Ovary (tissue), 3 donors: ENCODE data around the gene CTCF.

Experiments
- CTCF ChIP-seq, 3 donors: fragments of 450-650 bp in 2 of 3; fragments of 200-600 bp in 1 of 3; IDR thresholded peaks; one replicate each; pipeline versions ENCODE4 v1.5.1 to v1.8.0; 2016 to 2022; ENCODE audit warnings: antibody characterized with exemption in 3 of 3, mild to moderate bottlenecking in 1 of 3
- POLR2A ChIP-seq: fragments of 450-650 bp; IDR thresholded peaks from one replicate; pipeline ENCODE4 v1.6.1; 2017; ENCODE audit warnings: antibody characterized with exemption, mild to moderate bottlenecking, moderate library complexity
- donor health status: DM: no; HTN: no; CAD: no.

DNA sequence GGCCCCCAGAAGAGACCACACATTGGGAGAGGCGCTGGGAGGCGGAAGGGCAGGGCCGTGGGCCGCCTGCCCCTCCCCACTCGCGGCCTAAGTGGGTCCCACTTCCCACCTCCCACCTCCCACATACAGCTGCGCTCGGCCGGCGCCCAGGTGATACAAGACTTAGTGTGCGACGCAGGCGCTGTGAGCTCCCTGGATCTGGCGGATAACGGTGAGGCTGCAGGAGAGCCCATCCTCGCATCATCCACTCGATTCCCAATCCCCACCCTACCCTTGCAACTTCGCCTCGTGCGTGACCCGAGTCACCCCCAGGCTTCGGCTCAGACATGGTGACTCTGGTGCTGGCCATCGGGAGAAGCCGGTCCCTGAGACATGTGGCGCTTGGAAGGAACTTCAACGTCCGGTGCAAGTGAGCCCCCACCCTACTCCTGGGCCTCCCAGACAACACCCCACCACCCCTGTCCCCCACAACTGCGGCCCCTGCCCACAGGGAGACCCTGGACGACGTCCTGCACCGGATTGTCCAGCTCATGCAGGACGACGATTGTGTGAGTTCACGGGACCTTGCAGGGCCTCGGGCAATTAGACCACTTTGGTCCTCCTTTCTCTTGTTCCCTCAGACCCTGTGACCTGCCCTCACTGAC lies 86.6 kb downstream of the CTCF start:
- no peak for TF ChIP-seq POLR2A
- TF ChIP-seq CTCF (IDR thresholded peaks at IDR 0.05), result no peak
